ENCODE data around the gene FAAH.
"Not testable (repeated sequence)": the region's sequence is repeated elsewhere in the genome, so short reads cannot be mapped to it uniquely, and the experiment has no call there.

The FAAH gene

DNA sequence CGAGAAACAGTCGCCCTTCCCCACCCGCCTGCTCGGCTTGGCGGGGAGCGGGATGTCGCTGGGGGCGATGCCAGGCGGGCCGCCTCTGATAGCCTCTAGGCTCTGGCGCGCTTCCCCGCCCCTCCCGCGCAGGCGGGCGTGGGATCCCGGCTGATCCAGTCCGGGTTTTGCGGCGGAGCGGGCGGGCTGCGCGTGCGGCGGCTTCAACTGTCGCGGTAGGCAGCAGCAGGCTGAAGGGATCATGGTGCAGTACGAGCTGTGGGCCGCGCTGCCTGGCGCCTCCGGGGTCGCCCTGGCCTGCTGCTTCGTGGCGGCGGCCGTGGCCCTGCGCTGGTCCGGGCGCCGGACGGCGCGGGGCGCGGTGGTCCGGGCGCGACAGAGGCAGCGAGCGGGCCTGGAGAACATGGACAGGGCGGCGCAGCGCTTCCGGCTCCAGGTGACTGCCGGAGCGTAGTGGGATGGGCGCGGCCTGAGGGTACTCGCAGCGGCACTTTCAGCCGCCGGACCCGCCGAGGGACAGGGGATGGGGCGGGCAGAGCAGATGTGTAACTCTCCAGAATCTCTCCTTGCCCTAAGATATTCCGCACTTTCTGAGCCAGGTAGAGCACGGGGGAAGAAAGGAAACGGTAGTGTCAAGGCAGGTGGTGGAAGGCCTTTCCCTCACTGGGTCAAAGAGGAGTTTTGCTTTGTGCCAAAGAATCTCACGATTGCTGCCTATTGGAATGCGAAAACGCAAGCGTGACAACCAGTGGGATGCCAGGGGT, at the start of gene FAAH:
Gene FAAH, plus strand, starts transcription at position 210 of the 764 bp plus-strand sequence. Its CDS starts 32 bp downstream, at position 242.
- no peak for FAIRE-seq

DNA sequence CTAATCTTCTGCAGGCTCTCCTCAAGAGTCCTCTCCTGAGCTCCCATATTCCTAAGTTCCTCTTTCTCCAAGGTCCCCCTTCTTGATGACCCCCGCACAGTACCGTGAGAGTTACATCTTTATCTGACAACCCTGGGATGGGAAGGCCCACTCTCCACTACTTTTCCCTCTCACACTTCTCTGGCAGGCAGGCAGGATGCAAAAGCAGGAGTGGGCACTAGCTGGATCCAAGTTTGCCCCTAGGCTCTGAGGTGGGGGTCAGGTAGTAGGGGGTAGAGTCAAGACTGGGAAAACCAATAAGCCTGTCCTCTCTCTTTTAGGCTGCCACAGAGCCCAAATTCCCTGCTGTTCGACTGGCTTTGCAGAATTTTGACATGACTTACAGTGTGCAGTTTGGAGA, 49.6 kb upstream of the FAAH start:
- FAIRE-seq: no peak

DNA sequence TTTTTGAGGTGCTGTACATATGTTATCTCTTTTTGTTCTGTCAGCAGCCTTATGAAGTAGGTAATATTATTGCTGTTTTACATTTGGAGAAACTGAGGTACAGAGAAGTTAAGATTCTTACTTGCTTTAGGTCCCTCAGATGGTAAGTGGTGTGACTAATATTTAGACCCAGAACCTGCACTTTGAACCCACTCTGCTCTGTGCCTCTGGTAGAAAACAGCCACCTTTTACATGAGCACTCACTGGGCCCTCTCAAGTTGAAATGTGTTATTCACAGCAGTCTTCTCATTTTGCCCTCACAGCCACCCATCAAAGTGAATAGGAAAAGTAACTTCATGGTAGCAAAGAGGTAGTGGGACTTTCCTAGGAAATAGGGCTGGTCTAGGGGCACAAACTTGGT, 48.8 kb upstream of the FAAH start:
- no peak for FAIRE-seq

DNA sequence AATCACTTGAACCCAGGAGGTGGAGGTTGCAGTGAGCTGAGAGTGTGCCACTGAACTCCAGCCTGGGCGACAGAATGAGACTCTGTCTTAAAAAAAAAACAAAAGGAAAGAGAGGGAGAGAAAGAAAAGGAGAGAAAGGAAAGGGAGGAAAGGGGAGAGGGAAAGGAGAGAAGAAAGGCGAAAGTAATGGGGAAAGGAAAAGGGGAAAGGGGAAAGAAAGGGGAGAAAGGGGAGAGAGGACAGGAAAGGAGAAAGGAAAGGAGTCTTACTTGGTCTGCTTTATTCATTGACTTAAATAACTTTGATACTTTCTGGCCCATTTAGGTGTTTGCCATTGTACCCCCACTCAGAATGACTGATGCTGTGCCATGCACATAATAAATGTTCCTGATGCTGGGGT, 41.8 kb upstream of the FAAH start:
- FAIRE-seq: no peak

DNA sequence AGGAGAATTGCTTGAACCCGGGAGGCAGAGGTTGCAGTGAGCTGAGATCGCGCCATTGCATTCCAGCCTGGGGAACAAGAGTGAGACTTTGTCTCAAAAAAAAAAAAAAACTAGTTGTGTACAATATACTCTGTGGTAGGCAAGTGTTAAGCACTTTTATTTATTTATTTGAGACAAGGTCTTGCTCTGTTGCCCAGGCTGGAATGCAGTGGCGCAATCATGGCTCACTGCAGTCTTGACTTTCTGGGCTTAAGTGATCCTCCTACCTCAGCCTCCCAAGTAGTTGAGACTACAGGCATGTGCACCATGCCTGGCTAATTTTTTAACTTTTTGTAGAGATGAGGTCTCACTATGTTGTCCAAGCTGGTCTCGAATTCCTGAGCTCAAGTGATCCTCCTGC, 38.2 kb upstream of the FAAH start:
- FAIRE-seq: not testable (repeated sequence)

DNA sequence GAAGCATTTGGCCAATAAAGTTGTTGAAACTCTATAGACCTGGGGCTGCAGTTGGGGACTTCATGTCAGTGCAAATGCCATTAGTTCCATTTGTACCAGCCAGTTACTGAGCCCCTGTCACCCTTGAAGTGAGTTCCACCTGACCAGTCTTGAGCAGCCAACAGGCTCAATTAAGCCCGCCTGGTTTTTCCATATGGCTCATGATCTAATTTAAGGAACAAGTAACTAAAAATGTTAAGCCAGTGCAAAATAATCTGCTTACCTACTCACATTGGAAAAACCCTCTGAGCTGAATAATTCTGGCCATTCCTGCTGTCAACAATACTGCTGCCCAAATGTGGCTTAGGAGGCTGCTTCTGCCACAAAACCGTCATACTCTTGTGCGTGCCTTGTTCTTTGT, 32.0 kb upstream of the FAAH start:
- FAIRE-seq: no peak

DNA sequence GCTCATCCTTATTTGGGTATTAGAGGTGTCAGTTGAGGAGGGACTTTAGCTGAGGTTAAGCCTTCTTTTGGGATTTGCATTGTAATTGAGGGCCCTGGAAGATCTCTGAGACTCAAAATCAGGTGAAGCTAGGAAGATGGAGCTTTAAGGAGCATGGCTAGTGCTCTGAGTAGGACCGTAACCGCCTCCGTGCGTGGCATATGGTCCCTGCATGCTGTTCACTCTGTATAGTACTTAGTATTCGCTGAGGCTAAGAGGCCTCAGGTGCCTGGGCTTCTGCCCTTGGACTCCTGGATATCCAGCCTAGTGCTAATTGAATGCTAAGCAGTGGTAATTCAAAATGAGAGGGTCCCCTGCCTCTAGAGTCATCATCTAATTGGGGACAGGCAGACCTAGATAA, 31.0 kb upstream of the FAAH start:
- FAIRE-seq: no peak

DNA sequence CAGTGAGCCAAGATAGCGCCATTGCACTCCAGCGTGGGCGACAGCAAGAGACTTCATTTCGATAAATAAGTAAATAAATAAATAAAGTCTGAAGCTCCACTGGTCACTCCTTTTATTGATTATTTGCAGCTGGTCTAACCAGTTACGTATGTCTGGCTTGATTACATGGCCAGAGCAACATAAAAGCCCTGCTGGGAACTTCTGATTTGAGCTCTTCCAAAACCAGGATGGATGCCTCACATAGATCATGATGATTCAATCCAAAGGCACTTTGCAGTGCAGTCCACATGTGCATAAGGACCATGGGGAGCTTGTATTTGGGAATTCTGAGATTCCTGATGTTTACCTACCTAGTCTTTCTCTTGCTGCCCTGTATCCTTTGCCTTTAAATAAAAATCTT, 29.5 kb upstream of the FAAH start:
- FAIRE-seq: no peak

DNA sequence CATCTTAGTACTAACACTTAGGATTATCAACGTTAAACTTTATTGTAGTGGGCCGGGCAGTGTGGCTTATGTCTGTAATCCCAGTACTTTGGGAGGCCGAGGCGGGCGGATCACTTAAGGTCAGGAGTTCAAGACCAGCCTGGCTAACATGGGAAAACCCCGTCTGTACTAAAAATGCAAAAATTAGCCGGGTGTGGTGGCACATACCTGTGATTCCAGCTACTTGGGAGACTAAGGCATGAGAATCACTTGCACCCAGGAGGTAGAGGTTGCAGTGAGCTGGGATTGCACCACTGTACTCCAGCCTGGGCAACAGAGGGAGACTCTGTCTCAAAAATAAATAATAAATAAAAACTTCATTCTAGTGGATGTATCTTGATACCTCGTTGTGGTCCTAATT, 28.3 kb upstream of the FAAH start:
- FAIRE-seq: not testable (repeated sequence)

DNA sequence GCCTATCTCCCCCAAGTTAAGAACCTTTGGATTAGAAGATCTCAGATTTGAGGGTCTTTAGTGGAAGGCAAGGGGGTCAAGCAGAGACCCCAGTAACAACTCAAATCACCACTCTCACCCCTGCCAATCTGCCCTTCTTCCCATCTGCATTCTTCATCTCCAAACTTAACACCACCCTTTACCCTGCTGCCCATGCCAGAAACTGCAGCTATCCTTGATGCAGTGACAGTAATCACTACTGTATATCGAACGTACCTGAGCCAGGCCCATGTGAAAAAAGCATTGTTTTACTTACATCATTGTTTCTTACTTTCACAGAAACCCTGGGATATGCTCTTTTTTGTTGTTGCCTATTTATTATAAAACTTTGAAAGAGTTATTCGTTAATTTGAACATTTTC, 27.0 kb upstream of the FAAH start:
- FAIRE-seq: no peak

DNA sequence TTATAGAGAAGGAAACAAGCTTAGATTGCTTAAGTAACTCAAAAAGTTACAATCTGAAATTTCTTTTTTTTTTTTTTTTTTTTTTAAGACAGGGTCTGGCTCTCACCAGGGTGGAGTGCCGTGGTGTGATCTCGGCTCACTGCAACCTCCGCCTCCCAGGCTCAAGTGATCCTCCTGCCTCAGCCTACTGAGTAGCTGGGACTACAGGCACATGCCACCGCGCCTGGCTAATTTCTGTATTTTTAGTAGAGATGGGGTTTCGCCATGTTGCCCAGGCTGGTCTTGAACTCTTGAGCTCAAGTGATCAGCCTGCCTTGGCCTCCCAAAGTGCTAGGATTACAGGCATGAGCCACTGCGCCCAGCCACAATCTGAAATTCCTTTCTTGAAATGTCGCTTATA, 26.4 kb upstream of the FAAH start:
- not testable (repeated sequence) for FAIRE-seq

DNA sequence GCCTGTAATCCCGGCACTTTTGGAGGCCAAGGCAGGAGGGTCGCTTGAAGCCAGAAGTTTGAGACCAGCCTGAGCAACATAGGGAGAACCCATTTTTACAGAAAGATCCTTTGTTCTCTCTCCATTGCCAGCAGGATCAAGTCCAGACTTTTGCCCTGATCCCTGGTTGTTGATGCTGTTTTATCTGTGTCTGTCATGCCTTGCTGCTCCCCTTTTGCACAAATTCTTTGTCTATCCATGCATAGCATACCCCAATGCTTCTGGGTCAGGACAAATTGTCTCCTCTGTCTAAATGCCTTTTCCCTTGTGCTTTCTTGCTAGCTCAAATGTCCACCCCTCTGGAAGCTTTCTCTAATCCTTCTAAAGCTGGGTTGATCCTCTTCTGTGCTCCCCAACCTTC, 25.3 kb upstream of the FAAH start:
- FAIRE-seq: no peak

DNA sequence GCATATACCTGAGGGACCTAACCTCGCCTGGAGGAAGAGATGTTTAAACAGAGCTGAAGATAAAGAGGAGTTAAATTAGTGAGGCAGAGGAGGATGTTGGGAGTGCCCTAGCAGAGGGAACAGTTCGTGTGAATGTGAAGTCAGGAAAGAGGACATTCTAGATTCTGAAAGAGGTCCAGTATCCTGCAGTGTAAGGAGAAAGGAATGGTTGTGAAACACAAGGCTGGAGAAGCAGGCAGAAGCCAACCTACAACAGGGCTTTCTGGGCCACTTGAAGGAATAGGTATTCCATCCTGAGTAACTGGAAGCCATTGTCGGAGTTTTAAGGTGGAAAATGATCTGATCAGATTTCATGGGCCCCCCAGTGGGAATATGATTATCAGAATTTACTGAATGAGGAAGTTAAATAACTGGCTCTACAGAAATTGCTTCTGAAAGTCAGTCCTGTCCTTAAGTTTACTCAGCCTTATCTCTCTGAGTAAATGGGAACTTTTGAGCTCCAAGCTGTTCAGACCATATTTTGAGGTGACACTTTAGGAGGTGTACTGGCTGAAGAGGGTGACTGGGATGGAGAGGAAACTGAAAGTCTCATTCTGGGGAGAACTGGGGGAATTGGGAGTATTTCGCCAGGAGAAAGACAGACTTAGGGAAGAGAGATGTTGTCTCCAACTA, 24.4 kb upstream of the FAAH start:
- no peak for FAIRE-seq

DNA sequence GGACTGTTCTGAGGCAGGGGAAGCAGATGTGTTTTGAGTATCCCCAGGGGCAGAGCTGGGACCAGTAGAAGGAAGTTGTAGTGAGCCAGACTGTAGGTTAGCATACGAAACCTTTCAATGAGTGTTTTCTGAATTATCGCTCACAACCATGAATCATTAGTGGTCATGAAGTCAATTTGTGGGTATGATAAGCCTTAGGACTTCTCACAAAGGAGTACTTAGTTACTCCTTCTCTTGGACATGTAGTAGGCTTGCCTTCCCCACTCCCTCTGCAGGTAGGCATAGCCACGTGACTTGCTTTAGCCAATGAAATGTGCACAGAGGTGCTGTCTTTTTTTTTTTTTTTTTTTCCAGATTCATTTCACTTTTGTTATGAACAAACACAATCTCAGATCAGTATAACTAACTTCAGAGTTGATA, 23.9 kb upstream of the FAAH start:
- FAIRE-seq: no peak

DNA sequence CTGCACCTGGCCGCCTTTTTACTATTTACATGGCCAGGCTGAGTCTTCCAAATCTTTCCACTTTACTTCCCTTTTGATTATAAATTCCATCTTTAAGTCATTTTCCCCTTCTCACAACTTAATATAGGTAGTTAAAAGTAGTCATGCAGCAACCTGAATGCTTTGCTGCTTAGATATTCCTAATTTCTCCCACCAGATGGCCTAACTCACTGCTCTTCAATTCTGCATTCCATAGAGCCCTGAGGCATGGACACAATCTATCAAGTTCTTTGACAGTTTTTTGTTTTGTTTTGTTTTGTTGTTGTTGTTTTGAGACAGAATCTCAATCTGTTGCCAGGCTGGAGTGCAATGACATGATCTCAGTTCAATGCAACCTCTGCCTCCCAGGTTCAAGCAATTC, 21.7 kb upstream of the FAAH start:
- no peak for FAIRE-seq

DNA sequence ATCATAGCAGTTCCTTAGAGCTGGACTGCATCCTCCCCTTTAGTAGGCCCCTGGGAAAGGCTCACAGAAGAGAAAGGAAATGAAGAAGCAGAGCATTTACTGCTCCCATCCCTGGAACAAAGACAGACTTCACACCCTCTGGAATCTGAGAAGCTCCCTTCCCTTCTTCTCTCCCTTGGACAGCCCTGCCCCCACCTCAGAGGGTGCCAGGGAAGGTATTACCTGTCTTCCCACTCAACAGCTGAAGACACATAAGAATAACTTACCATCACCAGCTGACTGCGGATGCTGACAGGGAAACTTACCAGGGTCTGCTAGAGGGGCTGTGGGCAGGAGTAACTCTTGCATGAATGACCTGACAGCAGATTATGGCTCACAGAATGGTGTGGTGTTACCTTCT, 14.1 kb upstream of the FAAH start:
- no peak for FAIRE-seq

DNA sequence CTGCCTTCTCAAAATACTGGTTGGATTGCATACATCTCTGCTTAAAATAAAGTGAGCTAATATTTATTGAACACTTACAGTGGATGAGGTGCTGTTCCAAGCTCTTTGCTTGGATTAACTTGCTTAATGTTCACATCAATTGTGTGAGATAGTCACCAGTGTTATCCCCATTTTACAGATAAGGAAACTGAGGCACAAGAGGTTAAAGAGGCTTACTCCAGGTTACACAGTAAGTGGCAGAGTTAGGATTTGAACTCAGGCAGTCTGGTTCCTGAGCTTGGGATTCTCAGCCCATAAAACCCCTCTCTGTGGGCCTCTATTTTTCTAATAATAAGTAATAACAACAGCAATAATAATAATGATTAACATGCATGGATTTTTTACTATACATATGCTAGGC, 13.6 kb upstream of the FAAH start:
- FAIRE-seq: no peak

DNA sequence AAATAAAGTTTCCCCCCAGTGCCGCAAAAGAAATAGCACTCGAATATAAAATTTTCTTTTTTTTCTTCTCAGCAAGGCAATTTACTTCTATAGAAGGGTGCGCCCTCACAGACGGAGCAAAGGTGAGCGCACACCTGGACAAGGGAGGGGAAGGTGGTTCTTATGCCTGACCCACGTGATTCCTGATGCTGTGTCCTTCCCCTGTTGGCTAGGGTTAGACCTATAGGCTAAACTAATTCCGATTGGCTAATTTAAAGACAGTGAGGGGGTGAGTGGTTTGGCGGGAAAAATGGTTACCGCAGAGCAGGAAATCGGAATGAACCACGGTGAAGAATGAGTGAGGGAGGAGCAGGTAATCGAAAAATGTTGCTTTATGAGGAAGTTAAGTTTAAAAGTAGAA, 607 bp upstream of the FAAH start:
- FAIRE-seq: no peak

DNA sequence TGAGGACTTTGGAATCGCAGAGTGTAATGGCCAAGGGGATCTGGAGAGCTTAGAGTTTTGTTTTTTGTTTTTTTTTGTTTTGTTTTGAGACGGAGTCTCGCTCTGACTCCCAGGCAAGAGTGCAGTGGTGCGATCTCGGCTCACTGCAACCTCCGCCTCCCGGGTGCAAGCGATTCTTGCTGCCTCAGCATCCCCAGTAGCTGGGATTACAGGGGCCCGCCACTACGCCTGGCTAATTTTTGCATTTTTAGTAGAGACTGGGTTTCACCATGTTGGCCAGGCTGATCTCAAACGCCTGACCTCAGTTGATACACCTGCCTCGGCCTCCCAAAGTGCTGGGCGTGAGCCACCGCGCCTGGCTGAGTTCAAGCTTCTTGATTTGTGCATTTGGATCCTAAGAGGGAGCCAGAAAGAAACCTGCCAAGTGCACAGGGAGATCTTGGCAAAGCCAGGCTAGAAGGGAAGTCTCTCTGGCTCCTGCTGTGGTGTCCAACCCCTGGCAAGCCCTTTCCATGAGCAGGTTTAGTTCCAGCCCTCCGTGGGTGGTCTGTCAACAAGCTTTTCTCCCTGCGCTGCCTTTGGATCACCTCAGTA, 852 bp downstream of the FAAH start:
- no peak for FAIRE-seq

DNA sequence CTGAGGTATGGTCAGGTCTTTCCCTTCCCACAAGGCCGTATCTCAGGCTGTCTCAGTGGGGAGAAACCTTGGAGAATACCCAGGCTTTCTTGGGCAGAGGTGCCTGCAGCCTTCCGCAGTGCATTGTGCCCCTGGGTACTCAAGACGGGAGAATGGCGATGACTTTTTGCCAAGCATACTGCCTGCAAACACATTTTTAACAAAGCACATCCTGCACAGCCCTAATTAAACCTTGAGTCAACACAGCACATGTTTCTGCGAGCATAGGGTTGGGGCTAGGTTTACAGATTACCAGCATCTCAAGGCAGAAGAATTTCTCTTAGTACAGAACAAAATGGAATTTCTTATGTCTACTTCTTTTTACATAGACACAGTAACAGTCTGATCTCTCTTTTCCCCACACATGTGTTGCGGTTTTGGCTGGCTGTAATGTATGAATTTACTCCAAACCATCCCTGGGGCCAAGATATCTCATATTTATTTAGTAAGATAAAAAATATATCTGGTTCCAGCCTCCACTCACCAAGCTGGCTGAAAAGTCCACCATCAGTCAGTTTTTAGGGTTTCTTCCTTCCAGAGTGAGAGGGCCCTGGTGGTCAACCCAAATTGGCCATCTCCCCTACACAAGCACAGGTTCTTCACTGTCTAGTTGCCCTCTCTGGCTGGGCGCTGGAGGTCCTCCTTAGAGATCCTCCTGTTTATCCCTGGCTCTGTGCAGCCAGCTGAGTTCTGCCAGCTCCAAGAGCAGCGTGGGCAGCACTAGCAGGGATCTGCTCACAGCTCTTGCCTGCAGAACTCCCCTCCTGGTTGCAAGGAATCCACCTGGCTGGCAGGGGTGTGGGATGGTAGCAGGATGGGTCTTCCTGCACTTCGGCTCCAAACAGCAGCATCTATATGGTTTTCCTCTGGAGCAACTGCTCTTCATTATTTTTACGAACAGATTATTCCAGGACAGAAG, 2.6 kb downstream of the FAAH start:
- FAIRE-seq: no peak

DNA sequence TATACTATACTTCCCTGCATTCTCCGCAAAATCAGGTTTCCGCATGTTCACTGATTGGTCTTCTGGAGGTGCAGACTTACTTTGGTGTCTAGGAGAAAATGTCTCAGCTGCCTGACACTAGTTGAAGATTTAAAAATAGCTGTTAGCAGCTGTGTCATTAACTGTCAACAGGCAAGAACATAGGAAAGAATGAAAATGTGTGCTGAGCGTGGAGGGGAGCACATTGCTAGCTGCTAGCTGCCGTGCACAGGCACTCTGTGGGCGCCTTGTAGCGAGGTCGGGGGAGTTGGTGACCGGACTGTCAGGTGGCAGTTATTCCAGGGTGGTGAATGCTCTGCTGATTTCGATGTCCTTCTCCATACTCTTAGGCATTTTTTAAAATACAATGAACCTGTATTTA, 5.2 kb downstream of the FAAH start:
- no peak for FAIRE-seq

DNA sequence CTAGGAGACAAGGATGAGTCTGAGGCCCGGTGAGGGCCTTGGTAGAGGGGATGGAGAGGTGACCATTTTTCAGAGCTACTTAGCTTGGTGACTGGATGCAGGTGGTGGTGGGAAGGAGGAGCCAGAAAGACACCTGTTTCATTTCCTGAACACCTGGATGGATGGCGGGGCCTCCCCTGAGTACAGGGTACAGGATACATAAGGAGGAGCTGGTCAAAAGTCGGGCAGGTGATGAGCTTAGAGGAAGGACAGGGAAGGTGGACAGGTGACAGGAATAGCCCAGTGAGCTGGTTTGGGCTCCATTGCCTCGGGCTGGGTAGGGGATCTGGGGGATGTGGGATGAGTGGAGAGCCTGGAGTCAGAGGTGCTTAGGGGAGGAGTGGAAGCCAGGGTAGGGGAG, 6.3 kb downstream of the FAAH start:
- no peak for FAIRE-seq

Data from G401.6 (cell line).